HuH-7 (cell line): Measurements from ENCODE around the gene MAP3K1.
A peak's percentile ranks its signal among the peaks of the same experiment; 100 is the strongest.
"Not testable (repeated sequence)": the region's sequence is repeated elsewhere in the genome, so short reads cannot be mapped to it uniquely, and the experiment has no call there.

Source experiments
- DNase-seq: peaks from one replicate; pipeline ENCODE4 v3.0.0; 2011; ENCODE audit warnings: low spot score

MAP3K1 gene

GRCh38 chr5:56816546-56817081, 1.3 kb downstream of the MAP3K1 start:
- peak; percentile 48 for DNase-seq

GRCh38 chr5:56817263-56818014, 2.1 kb downstream of the MAP3K1 start:
- DNase-seq, result no peak

GRCh38 chr5:56818450-56819037, 3.2 kb downstream of the MAP3K1 start:
- no peak for DNase-seq

GRCh38 chr5:56819060-56819881, 3.9 kb downstream of the MAP3K1 start:
- DNase-seq, result no peak

- not testable (repeated sequence) for DNase-seq
Measured at GRCh38 chr5:56821868-56822267, 6.5 kb downstream of the MAP3K1 start.

- DNase-seq, result no peak
Measured at GRCh38 chr5:56822981-56823380, 7.6 kb downstream of the MAP3K1 start.

GRCh38 chr5:56824019-56824418, 8.7 kb downstream of the MAP3K1 start:
- DNase-seq, result no peak

GRCh38 chr5:56825222-56825824, 10.0 kb downstream of the MAP3K1 start:
- no peak for DNase-seq

GRCh38 chr5:56827049-56827448, 11.7 kb downstream of the MAP3K1 start:
- peak; percentile 11 for DNase-seq

GRCh38 chr5:56827924-56828323, 12.6 kb downstream of the MAP3K1 start:
- DNase-seq, result no peak

GRCh38 chr5:56829137-56829908, 14.0 kb downstream of the MAP3K1 start:
- no peak for DNase-seq

- DNase-seq, result no peak
Measured at GRCh38 chr5:56831773-56832172, 16.4 kb downstream of the MAP3K1 start.

- no peak for DNase-seq
Measured at GRCh38 chr5:56833325-56833724, 18.0 kb downstream of the MAP3K1 start.

- DNase-seq, result no peak
Measured at GRCh38 chr5:56837381-56837780, 22.0 kb downstream of the MAP3K1 start.

GRCh38 chr5:56837956-56838355, 22.6 kb downstream of the MAP3K1 start:
- no peak for DNase-seq

GRCh38 chr5:56838409-56839039, 23.2 kb downstream of the MAP3K1 start:
- DNase-seq, result no peak

- DNase-seq, result no peak
Measured at GRCh38 chr5:56839062-56839461, 23.7 kb downstream of the MAP3K1 start.

GRCh38 chr5:56840597-56840996, 25.2 kb downstream of the MAP3K1 start:
- DNase-seq, result no peak

GRCh38 chr5:56845277-56845676, 29.9 kb downstream of the MAP3K1 start:
- DNase-seq, result no peak

GRCh38 chr5:56845904-56846480, 30.6 kb downstream of the MAP3K1 start:
- no peak for DNase-seq

GRCh38 chr5:56848206-56848605, 32.9 kb downstream of the MAP3K1 start:
- DNase-seq, result no peak
